HG02938 (cell line): ENCODE data around the gene IAH1.
"Not testable (repeated sequence)": the region's sequence is repeated elsewhere in the genome, so short reads cannot be mapped to it uniquely, and the experiment has no call there.

Experiments used
- ATAC-seq: cut with Tn5 transposase; IDR thresholded peaks from one replicate; pipeline ENCODE4 v1.9.1; 2021; ENCODE audit warnings: mild to moderate bottlenecking, moderate library complexity; ENCODE audit not compliant: unreplicated experiment

IAH1 gene

DNA sequence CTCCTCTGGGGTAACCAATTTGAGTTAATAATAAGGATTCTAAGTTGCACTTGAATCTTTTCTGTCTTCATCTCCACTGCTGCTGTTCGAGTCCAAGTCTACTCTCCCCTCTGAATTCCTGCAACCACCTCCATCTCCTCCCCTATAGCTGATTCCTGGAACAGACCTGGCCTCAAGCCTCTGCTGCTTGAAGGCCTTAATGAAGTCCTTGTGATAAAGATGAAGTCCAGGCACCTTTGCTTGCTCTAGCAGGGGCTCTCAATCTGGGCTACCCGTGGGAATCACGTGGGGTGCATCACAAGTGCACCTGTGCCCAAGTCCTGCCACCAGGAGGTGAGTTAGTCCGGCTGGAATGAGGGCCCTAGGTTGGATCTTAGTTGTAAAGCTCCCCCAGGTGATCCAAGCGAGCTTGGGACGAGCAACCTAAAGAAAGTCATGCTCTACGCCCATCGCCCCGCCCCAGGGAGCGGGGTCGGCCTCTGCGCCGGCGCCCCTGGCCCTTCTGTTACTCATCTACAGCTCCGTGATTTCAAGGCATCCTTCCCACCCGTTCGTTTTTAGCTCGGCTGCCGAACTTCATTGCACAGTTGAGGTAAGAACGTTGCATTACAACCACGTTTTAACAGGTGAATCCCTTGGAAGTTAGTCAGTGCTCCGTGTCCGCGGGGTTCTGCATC, 905 bp upstream of the IAH1 start:
- ATAC-seq: no peak

DNA sequence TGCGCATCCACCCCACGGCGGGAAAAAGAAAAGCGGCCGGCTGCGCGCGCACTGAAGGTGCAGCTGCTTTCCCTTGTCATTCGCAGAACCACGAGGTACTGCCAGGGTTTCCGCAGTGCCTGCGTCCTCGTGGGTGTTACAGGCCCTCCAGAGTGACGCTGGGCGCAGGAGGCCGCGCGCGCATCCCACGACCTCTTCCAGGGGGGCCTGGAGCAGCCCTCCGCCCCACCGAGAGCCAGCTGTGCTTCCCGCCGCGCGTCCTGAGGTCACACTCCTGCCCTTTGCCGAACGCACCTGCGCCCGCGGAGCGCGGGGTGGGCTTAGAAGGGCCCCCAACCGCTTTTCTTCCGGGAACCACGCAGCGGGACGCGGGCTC, 378 bp upstream of the IAH1 start:
- peak; percentile 12 for ATAC-seq

DNA sequence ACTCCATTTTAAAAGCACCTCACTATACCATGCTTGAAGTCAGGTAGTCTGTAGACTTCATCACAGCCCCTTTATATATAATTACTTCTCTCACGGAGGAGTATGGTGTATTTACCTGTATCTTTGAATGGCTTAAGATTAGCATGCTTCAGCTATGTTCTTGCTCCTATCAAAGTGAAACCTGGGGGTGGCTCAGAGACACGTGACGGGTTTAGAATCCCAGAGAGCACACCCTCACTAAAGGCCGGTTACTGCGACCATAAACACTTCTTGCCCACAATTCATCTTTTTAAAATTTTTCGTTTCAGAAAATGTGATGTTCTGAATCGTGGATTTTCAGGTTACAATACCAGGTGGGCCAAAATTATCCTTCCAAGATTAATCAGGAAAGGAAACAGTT, 3.6 kb downstream of the IAH1 start:
- ATAC-seq: no peak

DNA sequence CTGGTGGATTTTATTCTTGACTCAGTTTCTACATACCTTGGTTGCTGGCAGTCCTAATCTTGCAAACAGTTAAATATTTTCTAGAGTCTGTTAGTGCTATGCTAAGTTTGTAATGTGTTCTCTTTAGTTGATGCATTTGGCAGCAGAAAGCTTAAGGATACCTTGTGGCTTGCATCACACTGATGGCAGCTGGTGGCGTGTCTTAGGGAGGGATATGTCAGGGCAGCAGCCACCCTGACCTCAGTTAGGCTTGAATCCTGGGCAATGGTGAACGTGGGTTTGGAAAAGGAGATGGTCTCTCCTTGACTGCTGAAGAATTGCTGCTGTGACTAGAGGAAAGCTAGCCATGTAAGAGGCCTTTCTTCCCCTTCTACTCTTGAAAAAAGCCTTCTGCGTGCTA, 4.2 kb downstream of the IAH1 start:
- ATAC-seq: no peak

DNA sequence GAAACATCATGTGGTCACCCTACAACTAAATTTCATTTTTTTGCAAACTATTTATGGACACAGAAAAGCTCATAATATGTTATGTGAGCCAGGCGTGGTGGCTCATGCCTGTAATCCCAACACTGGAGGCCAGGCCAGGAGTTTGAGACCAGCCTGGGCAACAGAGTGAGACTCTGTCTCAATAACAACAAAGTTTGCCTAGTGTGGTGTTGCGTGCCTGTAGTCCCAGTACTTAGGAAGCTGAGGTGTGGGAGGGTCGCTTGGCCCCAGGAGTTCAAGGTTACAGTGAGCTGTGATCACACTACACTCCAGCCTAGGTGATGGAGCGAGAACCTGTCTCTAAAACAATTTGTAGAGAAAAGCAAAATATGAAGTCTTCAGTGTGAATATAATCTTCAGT, 5.8 kb downstream of the IAH1 start:
- ATAC-seq: no peak

DNA sequence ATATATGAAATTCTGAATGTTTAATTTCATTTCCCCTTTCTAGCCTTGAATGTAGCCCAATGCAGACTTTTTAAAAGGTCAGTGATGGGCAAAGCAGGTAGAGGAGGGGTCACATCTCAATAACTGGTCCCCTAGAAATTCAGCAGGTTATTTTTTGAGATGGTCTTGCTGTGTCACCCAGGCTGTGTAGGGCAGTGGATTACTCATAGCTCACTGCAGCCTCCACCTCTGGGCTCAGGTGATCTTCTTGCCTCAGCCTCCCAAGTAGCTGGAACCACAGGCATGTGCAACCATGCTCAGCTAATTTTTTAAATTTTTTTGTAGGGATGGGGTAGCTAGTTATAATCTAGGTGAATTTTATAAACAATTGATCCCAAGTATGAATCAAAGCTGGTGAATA, 8.8 kb downstream of the IAH1 start:
- ATAC-seq: no peak

DNA sequence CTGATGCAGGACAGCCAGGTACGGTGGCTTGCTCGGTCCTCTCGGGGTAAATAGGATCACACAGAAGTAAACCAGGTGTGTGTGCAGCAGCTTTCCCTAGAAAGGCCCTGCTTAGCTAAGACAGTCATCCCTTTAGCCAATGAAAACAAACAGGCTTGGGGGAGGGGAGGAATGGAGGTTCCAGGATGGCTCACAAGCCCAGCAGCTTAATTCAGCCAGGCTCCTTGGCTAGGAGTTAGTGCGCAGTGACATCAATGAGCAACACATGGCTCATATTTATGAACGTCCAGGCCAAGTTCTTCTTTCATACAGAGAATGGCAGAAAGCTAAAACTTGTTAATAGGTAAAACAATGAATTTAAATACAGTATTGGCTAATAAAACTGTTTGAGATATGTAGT, 10.2 kb downstream of the IAH1 start:
- ATAC-seq: no peak

DNA sequence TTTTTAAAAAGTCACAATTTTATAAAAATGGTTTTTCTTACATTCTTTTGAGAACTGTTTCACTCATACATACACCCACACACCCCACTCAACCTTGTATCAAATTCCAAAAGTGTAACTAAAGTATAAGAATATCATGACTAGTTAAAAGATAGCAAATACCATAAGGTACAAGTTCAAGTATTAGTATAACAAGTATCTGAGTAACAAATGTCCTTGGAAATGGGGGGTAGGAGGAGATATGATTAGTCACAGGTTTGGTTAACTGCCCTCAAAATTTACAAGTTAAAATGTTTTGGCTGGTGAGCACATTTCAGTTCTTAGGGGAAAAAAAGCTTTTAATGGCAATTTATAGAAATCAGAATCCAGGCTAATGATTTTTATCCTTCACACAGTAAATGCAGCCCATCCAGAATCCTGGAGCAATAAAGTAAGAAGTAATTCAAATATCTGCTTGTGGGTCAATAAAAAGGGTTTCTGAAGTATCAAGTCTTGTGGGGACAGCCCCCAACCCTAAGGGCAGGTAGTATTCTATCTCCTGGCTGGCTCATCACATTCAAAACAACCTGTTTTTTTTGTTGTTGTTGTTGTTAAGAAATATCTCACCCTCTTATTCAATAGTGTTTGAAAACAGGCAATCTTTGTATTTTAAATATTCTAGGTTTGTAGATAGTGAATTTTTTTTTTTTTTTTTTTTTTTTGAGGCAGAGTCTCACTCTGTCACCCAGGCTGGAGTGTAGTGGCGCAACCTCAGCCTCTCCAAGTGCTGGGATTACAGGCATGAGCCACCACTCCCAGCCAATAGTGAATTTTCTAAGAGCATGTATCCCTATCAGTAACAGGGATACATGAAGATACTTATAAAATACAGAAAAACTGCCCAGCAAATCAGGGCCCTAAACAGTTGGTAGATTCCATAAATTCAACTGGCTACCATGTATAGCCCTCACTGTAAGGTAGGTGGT, 14.5 kb downstream of the IAH1 start:
- no peak for ATAC-seq

DNA sequence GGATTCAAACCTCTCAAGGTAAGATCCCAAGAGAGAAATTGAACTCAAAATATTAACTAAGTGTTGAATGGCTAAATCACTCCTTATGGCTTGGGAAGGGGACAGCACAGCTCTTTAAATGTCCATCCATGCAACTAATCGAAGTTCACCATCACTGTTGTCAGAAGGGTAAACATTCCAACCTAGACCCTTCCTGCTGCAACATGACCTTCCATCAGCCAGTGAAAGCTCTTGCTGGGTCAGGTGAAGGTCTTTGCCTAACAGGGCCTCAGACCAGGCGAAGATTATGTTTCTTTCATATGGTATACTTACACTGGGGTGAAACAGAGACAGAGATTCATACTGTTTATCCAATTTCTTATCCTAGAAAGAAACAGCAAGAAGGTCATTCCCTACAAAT, 16.4 kb downstream of the IAH1 start:
- no peak for ATAC-seq

DNA sequence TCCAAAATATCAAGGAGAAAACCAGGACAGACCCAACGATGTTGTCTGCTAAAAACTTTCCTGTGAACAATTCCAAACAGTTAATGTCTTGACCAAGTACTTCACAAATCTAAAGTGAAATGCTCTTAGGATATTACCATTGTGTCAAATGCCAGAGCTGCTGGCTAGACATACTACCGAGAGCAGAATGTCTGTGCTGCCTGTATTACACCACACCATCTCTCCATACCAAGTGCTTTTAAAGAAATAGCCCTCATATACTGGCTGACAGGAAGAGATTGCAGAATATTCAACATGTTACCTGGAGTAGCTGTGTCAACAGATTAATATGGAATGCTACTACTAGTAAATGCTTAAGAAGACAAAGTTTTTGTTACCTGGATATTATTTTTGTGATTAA, 18.6 kb downstream of the IAH1 start:
- ATAC-seq: no peak

DNA sequence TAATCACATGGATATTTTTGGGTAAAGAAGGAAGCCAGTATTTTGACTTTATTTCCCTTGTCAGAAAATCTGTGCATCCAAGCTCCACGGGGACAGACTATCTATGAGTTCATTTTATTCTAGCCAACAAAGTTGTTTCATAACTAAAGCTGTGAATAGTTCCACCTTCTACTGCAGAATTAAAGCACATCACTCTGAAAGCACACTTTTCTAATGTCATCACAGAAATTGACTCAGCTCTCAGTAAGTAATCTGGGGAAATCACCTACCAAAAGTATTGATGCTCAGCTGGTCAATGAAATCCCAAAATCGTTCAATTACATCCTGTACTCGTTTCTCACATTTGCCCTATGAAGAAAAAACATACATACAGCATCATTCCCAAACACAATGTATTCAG, 19.1 kb downstream of the IAH1 start:
- no peak for ATAC-seq

DNA sequence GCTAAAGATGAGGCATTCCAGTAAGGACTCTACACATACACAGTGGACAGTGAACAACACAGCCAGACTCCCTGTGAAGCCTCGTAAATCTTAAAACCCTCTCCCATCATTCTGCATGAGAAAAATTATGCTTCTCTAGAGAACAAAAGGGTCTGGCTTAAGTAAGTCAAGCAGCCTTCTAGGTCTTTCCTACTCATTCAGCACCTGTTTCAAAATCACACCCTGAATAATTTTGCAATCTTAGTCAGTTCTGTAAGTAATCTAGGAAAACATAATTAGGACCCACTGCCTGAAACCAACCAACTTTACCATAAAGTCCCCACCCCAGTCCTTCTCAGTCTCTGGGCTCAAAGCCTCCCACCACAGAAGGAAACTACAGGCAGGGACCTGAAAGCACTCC, 19.7 kb downstream of the IAH1 start:
- no peak for ATAC-seq

DNA sequence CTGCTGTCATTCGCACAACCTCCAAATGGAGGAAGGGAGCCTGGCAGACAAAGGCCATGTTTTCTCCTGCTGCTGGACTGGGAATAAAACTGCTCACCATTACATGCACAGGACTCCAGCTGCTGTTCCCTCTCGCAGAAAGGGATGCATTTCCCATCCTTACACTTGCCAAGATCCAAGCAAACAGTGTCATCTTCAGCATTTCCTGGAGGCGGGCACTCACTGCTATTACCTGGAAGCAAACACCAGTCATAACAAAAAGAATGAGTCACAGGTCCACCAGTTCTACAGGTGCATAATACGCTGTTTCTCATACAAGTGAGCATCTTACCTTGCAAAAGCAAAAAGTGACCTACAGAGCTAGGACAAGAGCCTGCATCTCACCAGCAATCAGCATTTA, 22.7 kb downstream of the IAH1 start:
- ATAC-seq: no peak

DNA sequence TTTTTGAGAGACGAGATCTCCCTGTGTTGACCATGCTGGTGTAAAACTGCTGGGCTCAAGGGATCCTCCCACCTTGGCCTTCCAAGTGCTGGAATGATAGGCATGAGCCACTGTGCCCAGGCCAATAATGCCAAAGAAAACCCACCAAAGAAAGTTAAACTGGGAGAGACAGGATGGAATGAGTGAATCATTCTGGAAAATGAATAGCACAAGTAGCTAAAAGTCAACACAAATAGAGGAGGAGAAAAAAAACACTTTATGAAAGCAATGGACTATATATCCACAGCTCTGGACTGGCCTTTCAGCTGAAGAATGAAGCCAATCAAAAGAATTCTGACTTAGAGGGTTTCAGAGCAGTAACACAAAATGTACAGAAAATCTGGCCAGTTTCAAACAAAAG, 23.9 kb downstream of the IAH1 start:
- no peak for ATAC-seq

DNA sequence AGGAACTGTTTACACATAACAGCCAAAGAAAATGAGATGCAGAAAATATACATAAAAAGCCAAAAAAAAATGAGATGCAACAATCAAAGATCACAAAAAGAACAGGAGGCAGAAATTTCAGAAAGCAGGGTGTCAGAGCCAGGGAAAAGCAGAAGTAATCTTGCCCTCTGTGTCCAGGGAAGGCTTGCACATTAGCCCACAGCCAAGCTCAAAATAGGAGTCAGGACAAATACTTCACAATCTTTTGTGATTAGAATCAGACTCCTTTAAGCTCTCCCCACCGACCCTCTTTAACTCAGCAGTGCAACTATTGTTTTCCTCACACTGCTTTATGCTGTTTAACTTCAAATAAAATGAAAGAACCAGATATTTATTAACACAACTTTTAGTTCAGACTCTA, 34.6 kb downstream of the IAH1 start:
- no peak for ATAC-seq

DNA sequence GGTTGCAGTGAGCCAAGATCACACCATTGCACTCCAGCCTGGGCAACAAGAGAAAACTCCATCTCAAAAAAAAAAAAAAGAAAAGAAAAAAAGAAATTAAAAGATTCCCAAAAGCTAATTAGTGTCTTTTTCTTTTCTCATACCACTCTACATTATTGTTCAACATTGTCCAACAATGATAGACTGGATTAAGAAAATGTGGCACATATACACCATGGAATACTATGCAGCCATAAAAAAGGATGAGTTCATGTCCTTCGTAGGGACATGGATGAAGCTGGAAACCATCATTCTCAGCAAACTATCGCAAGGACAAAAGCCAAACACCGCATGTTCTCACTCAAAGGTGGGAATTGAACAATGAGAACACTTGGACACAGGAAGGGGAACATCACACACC, 39.6 kb downstream of the IAH1 start:
- not testable (repeated sequence) for ATAC-seq

DNA sequence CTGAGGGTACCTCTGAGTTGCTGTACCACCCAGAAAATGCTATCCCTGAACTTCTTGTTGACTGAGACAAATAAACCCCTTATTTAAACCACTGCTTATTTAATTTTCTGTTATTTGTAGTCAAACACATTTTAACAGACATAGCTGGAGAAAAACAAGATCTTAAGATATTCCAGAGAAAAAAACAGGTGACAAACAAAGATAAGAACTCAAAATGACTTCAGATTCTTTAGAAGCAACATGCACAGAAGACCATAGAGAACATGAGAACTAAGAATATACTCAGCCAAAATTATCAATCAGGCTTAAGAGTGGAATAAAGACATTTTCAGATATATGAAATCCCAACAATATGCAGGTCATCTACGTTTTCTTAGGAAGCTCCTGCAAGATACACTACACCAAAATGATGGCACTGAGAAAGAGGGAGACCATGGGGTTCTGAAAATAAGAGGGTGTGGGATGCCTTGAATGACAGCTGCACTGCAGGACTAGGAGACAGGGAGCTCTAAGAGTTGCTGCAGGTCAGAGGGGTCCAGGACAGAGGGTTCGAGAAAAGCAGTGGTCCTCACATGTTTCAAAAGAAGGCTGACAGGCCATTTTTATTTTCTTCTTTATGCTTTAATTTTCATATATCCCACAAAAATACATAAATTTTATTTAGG, 42.9 kb downstream of the IAH1 start:
- ATAC-seq: no peak

DNA sequence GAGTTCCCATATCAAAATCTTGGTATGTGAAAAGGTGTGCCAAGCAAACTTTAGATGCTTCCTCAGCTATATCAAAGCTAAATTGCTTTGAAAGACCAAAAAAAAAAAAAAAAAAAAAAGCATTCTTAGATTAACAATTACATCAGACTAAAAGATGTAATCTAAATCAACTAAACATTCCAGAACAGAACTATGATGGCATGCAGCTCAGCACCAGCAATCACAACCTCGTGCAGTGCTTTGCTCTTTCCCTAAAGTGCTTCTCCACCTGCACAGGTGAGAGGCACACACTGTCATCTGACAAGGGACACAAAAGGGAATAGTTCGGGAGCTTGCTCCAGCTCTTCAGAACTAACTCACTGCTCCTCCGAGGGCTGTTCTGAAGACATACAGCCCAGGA, 43.8 kb downstream of the IAH1 start:
- no peak for ATAC-seq

DNA sequence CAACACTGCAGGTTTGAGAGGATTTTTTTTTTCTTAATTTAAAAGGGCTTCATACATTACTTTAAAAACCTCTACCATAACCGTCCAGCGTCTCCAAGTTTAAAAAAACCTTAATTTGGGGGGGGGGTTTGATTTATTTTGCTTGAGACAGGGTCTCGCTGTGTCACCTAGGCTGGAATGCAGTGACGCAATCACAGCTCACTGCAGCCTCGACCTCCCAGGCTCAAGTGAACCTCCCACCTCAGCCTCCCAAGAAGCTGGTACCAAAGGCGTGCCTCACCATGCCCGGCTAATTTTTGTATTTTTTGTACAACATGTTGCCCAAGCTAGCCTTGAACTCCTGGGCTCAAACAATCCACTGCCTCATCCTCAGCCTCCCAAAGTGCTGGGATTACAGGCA, 44.4 kb downstream of the IAH1 start:
- ATAC-seq: no peak

DNA sequence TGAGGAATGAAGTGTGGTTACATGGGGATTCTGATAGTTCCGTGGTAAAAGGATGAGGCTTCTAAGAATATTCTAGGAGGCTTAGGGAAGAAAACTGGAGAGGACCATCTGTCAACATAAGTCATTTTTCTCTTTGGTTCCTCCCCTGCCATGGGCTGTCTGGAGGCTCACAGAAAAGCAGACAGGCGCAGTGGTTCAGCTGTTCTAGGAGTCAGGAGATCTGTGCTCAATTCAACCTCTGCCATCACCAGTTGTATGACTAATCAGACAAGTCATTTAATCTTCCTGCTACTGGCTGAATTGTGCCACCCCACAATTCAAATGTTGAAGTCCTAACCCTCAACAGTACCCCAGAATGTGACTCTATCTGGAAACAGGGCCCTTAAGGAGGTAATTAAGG, 44.9 kb downstream of the IAH1 start:
- no peak for ATAC-seq

DNA sequence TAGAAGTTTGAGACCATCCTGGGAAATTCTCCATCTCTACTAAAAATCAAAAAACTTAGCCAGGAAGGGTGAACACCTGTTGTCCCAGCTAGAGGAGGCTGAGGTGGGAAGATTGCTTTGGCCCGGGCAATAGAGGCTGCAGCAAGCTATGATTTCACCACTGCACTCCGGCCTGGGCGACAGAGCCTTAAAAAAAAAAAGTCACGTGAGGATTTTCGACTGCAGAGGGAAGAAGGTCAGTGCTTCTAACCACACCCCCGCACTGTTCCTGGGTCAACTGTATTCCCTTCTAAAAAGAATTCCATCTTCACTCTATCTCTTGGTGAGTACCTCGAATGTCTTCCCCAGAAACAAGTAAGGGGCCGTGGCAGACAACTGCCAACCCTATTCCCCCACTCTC, 49.9 kb downstream of the IAH1 start:
- ATAC-seq: no peak

DNA sequence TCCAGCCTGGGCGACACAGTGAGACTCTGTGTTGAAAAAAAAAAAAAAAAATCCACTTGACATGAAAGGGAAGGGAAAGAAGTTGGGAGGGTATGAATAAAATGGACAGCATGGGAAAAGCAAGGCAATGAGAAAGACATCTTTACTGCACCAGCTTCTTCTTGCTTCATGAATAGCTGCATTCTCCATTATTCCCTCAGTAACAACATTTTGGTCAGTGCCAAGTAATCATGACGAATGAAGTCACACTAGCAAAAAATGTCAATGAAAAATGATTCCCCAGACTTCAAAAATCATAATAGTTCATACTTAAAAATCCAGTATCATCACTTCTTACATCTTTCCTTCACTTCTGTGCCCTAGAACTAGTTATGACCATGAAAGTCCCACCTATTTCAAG, 50.9 kb downstream of the IAH1 start:
- no peak for ATAC-seq
